Brain microvascular endothelial cell (primary cell): ENCODE results near the gene SERPINI1.

Source experiments
- DNase-seq: peaks from one replicate; pipeline ENCODE4 v3.0.0-alpha.2; 2020
- H3K27ac ChIP-seq: fragments of 250-450 bp; sonication (Bioruptor Pico); 2 replicates; pipeline ENCODE4 v1.5.1; 2020; ENCODE audit warnings: mild to moderate bottlenecking, moderate library complexity
- H3K27me3 ChIP-seq: fragments of 250-450 bp; sonication (Bioruptor Pico); replicated peaks from 2 replicates; pipeline ENCODE4 v1.5.1; 2020; ENCODE audit warnings: mild to moderate bottlenecking
- H3K36me3 ChIP-seq: fragments of 250-450 bp; sonication (Bioruptor Pico); replicated peaks from 2 replicates; pipeline ENCODE4 v1.5.1; 2020; ENCODE audit warnings: mild to moderate bottlenecking
- H3K4me3 ChIP-seq: 2 replicates; pipeline ENCODE4 v1.5.1; 2011; ENCODE audit warnings: low read depth, mild to moderate bottlenecking, control low read depth, low read length, moderate library complexity
- in situ Hi-C: cut with HindIII; loops from 2 replicates; pipeline ENCODE4 v1.10.0; 2017; ENCODE audit warnings: low sequenced_read_pairs, low pct_ligation_motif_present
- TF ChIP-seq, protein P1 (sequence below): IDR thresholded peaks from 2 replicates; pipeline ENCODE4 v1.5.1; 2011; ENCODE audit warnings: low read depth, mild to moderate bottlenecking, moderate library complexity, low read length, control low read depth, inconsistent platforms; ENCODE audit errors: missing control alignments

SERPINI1 gene

GRCh38 chr3:167810236-167810635 is 74.7 kb downstream of the SERPINI1 start:
- no peak for DNase-seq
- TF ChIP-seq, protein P1, sequence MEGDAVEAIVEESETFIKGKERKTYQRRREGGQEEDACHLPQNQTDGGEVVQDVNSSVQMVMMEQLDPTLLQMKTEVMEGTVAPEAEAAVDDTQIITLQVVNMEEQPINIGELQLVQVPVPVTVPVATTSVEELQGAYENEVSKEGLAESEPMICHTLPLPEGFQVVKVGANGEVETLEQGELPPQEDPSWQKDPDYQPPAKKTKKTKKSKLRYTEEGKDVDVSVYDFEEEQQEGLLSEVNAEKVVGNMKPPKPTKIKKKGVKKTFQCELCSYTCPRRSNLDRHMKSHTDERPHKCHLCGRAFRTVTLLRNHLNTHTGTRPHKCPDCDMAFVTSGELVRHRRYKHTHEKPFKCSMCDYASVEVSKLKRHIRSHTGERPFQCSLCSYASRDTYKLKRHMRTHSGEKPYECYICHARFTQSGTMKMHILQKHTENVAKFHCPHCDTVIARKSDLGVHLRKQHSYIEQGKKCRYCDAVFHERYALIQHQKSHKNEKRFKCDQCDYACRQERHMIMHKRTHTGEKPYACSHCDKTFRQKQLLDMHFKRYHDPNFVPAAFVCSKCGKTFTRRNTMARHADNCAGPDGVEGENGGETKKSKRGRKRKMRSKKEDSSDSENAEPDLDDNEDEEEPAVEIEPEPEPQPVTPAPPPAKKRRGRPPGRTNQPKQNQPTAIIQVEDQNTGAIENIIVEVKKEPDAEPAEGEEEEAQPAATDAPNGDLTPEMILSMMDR: no peak
- Histone ChIP-seq H3K36me3 (no peaks in the 10 kb centered on the region), H3K27ac (no peak overlapping the region), H3K4me3 (no peak overlapping the region), H3K27me3 (no peaks in the 10 kb centered on the region)
- in situ Hi-C loops: no loop called here

GRCh38 chr3:167811031-167811430 is 75.5 kb downstream of the SERPINI1 start:
- TF ChIP-seq, protein P1: no peak
- H3K27ac ChIP-seq: no peak overlapping the region
- H3K4me3 ChIP-seq: no peak overlapping the region
- H3K36me3 ChIP-seq: no peaks in the 10 kb centered on the region
- H3K27me3 ChIP-seq: no peaks in the 10 kb centered on the region
- in situ Hi-C loops: no loop called here
- no peak for DNase-seq

DNA sequence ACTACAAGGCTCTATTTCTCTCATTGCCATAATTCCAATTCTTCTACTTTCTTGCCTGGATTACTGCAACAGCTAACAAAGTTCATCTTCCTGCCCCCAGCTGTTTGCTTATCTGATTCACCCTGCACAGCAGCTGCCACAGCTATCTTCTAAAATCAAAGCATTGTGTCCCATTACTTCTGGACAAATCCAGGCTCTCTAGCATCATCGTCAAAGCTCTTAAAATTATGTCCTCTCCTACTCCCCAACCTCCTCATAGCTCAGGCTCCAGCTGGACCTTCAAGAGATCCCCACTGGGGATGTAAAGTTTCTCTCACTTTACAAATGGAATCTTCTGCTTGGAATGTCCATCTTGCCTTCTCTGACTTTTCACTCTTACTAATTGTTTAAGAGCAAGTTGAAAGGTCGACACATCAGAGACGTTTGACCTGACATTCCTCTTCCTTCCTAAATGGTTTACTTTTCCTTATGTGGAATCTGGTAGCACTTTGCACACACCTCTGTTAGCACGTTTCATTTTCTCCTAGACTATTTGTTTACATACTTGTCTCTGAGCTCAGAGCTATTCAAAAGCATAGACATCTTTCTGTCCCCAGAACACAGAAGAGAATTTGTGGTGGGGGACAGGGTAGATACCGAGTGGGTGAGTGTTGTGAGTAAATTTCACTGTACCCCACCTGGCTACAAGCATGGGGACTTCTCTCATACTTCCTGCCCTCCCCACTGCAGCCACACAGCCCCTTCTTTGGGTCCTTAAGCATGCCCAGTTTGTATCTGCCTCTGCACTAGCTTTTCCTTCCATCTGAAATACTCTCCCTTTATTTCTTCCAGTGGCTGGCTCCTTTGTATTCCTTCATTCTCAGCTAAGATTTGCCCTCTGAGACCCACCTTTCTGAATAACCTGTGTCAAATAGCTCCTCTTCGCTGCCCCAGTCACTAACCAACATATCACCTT is 77.9 kb downstream of the SERPINI1 start:
- Histone ChIP-seq H3K36me3 (no peaks in the 10 kb centered on the region), H3K27ac (no peak overlapping the region), H3K4me3 (no peak overlapping the region), H3K27me3 (no peaks in the 10 kb centered on the region)
- DNase-seq: no peak
- TF ChIP-seq, protein P1: no peak
- in situ Hi-C loops: no loop called here

GRCh38 chr3:167814441-167814951 is 79.0 kb downstream of the SERPINI1 start:
- TF ChIP-seq, protein P1: no peak
- H3K4me3 ChIP-seq: no peak overlapping the region
- in situ Hi-C loops: no loop called here
- H3K27me3 ChIP-seq: no peaks in the 10 kb centered on the region
- peak; percentile 52 for DNase-seq
- no peaks in the 10 kb centered on the region for H3K36me3 ChIP-seq
- no peak overlapping the region for H3K27ac ChIP-seq

DNA sequence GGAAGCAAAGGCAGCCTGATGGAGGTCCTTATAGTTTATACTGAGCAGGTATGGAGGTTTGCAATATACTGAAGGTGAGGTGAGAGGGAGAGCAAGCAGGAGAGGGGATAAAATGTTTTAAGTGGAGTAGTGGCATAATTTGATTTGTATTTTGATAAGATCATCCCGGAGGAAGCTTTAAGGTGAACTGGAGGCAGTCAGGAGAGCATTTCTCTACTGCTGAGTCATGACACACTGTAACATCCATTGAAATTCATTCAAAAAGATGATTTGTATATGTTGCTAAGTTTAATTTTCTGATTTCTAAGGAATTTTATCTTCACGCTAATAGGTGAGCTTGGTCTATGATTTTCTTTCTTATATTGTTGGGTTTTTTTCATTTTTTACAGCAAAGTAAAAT is 81.4 kb downstream of the SERPINI1 start:
- in situ Hi-C loops: no loop called here
- Histone ChIP-seq H3K27ac (no peak overlapping the region), H3K36me3 (no peaks in the 10 kb centered on the region), H3K27me3 (no peaks in the 10 kb centered on the region), H3K4me3 (no peak overlapping the region)
- no peak for DNase-seq
- TF ChIP-seq, protein P1: no peak
